DOHH2 (cell line): ENCODE data around the gene CNBP.

ENCODE experiments used
- H3F3A ChIP-seq: fragments of 200-600 bp; sonication (generic), shearing (Covaris generic); 2 replicates; pipeline ENCODE4 v1.6.0; 2016; ENCODE audit warnings: antibody characterized with exemption, mild to moderate bottlenecking; ENCODE audit not compliant: control insufficient read depth, insufficient read depth
- H3K27ac ChIP-seq: fragments of 200-600 bp; sonication (generic); 2 replicates; pipeline ENCODE4 v1.5.1; 2014; ENCODE audit warnings: low read depth, mild to moderate bottlenecking, low read length, moderate library complexity
- H3K27me3 ChIP-seq: fragments of 200-600 bp; sonication (generic); 2 replicates; pipeline ENCODE4 v1.6.1; 2014; ENCODE audit warnings: mild to moderate bottlenecking, low read length, mixed read lengths; ENCODE audit not compliant: control insufficient read depth
- H3K36me3 ChIP-seq: fragments of 200-600 bp; sonication (generic); 2 replicates; pipeline ENCODE4 v1.6.1; 2014; ENCODE audit warnings: mild to moderate bottlenecking, low read length, moderate library complexity, mixed read lengths; ENCODE audit not compliant: control insufficient read depth
- H3K4me1 ChIP-seq: fragments of 200-600 bp; sonication (generic); 2 replicates; pipeline ENCODE4 v1.6.1; 2014; ENCODE audit warnings: mild to moderate bottlenecking, low read length, mixed read lengths; ENCODE audit not compliant: control insufficient read depth
- H3K4me2 ChIP-seq: fragments of 200-600 bp; sonication (generic); 2 replicates; pipeline ENCODE4 v1.6.0; 2014; ENCODE audit warnings: mild to moderate bottlenecking, low read length, moderate library complexity
- H3K4me3 ChIP-seq: fragments of 200-600 bp; sonication (generic); 2 replicates; pipeline ENCODE4 v1.5.1; 2014; ENCODE audit warnings: mild to moderate bottlenecking, low read length, mixed read lengths
- H3K79me2 ChIP-seq: fragments of 200-600 bp; sonication (generic); 2 replicates; pipeline ENCODE4 v1.6.1; 2014; ENCODE audit warnings: mild to moderate bottlenecking, low read length, mixed read lengths; ENCODE audit not compliant: control insufficient read depth
- H3K9me2 ChIP-seq: fragments of 200-600 bp; sonication (generic); replicated peaks from 2 replicates; pipeline ENCODE4 v1.6.1; 2014; ENCODE audit warnings: mild to moderate bottlenecking, low read length, mixed read lengths; ENCODE audit not compliant: control insufficient read depth
- H3K9me3 ChIP-seq: fragments of 200-600 bp; sonication (generic); 2 replicates; pipeline ENCODE4 v1.6.1; 2014; ENCODE audit warnings: antibody characterized with exemption, low read length, mixed read lengths; ENCODE audit not compliant: control insufficient read depth, insufficient read depth
- H4K20me1 ChIP-seq: fragments of 200-600 bp; sonication (generic); 2 replicates; pipeline ENCODE4 v1.6.0; 2014; ENCODE audit warnings: low read depth, mild to moderate bottlenecking, antibody characterized with exemption, low read length, moderate library complexity; ENCODE audit not compliant: control insufficient read depth, insufficient read depth
- CTCF ChIP-seq: fragments of 200-600 bp; sonication (generic); IDR thresholded peaks from one replicate; pipeline ENCODE4 v1.5.1; 2014; ENCODE audit warnings: antibody characterized with exemption, mild to moderate bottlenecking, low read depth, low read length; ENCODE audit not compliant: poor library complexity, severe bottlenecking
- EZH2phosphoT487 ChIP-seq: fragments of 200-600 bp; sonication (generic); IDR thresholded peaks from 2 replicates; pipeline ENCODE4 v1.6.1; 2017; ENCODE audit warnings: borderline replicate concordance, mild to moderate bottlenecking, antibody characterized with exemption, low read length, moderate library complexity, mixed read lengths

The CNBP gene

GRCh38 chr3:129204473-129204872 is 20.8 kb upstream of the CNBP start:
- Histone ChIP-seq H3F3A (0 out of 2 replicates have a peak, but pooled peaks cover 2% of the 10 kb centered on the region), H4K20me1 (no peaks in the 10 kb centered on the region), H3K9me2 (no peaks in the 10 kb centered on the region), H3K27me3 (no peaks in the 10 kb centered on the region), H3K79me2 (no peaks in the 10 kb centered on the region), H3K4me1 (no peaks in the 10 kb centered on the region), H3K4me3 (no peak overlapping the region), H3K9me3 (no peaks in the 10 kb centered on the region), H3K36me3 (no peaks in the 10 kb centered on the region), H3K4me2 (no peak overlapping the region), H3K27ac (no peak overlapping the region)
- TF ChIP-seq CTCF (no peak), EZH2phosphoT487 (no peak)

- Histone ChIP-seq H3K9me3 (no peaks in the 10 kb centered on the region), H3K9me2 (no peaks in the 10 kb centered on the region), H3F3A (0 out of 2 replicates have a peak, but pooled peaks cover 2% of the 10 kb centered on the region), H3K27ac (no peak overlapping the region), H3K4me2 (no peak overlapping the region), H3K27me3 (no peaks in the 10 kb centered on the region), H4K20me1 (no peaks in the 10 kb centered on the region), H3K36me3 (no peaks in the 10 kb centered on the region; the same call in 1 of the 2 replicates), H3K79me2 (no peaks in the 10 kb centered on the region), H3K4me1 (peaks cover 11% of the 10 kb centered on the region), H3K4me3 (no peak overlapping the region)
- TF ChIP-seq CTCF, result no peak
- TF ChIP-seq EZH2phosphoT487, result no peak
Observed at GRCh38 chr3:129199366-129199765, 15.7 kb upstream of the CNBP start.

- H3K27me3 ChIP-seq, result no peaks in the 10 kb centered on the region
- peaks cover 11% of the 10 kb centered on the region for H3K4me1 ChIP-seq
- H3K9me3 ChIP-seq, result no peaks in the 10 kb centered on the region
- no peaks in the 10 kb centered on the region for H3F3A ChIP-seq
- TF ChIP-seq EZH2phosphoT487, result no peak
- no peak for TF ChIP-seq CTCF
- no peak overlapping the region for H3K4me3 ChIP-seq
- no peak overlapping the region for H3K4me2 ChIP-seq
- no peaks in the 10 kb centered on the region for H3K9me2 ChIP-seq
- no peaks in the 10 kb centered on the region for H4K20me1 ChIP-seq
- no peak overlapping the region for H3K27ac ChIP-seq
- H3K79me2 ChIP-seq, result peaks cover 1% of the 10 kb centered on the region
- H3K36me3 ChIP-seq, result no peaks in the 10 kb centered on the region; the same call in 1 of the 2 replicates
Observed at GRCh38 chr3:129197321-129197720, 13.6 kb upstream of the CNBP start.
